GM12878 (cell line): Measurements from ENCODE around the gene CAPZB. TPM values are rescaled to one million over a fixed set of nuclear protein-coding genes. Genes with fewer than 3 reads are reported as not detected.

Source experiments
- ATAC-seq: fragments of 200-7000 bp; cut with Tn5 transposase; 3 replicates; pipeline ENCODE4 v1.9.1; 2020; ENCODE audit warnings: mild to moderate bottlenecking, moderate library complexity
- BruUV-seq: library from RNA; stranded (reverse); fragments of 400-500 nt; replicated peaks from 2 replicates; lab custom pipeline; 2021; lab: Mats Ljungman, UMichigan
- CTCF ChIA-PET: fragments of 300-600 bp; sonication (Branson Sonifier 250); formaldehyde crosslinking; extraction: SDS; loops from one replicate; lab custom pipeline; 2021; ENCODE audit warnings: inconsistent platforms; lab: Yijun Ruan, JAX
- POLR2A ChIA-PET: fragments of 350-600 bp; formaldehyde crosslinking; extraction: SDS; loops from one replicate; lab custom pipeline; 2021; ENCODE audit warnings: inconsistent platforms; lab: Charles Lee
- RAD21 ChIA-PET: fragments of 300-600 bp; sonication (Branson Sonifier 250); formaldehyde crosslinking; loops from one replicate; lab custom pipeline; 2023; ENCODE audit warnings: antibody characterized with exemption; ENCODE audit not compliant: unreplicated experiment; lab: Charles Lee
- SMC1A ChIA-PET: fragments of 300-600 bp; sonication (Branson Sonifier 250); formaldehyde crosslinking; loops from one replicate; lab custom pipeline; 2023; ENCODE audit not compliant: unreplicated experiment, uncharacterized antibody; lab: Charles Lee
- DNase-seq: peaks from one replicate; pipeline ENCODE4 v3.0.0-alpha.2; 2011; ENCODE audit warnings: low read depth, low spot score
- FAIRE-seq: peaks from 3 replicates; lab custom pipeline; 2011; peaks lifted over from hg19 to GRCh38; lab: Jason Lieb, UNC
- H2AFZ ChIP-seq: 2 replicates; pipeline ENCODE4 v1.6.0; 2011; ENCODE audit warnings: low read depth, low read length, control low read depth; ENCODE audit not compliant: control insufficient read depth
- H3K27ac ChIP-seq: 2 replicates; pipeline ENCODE4 v1.5.1; 2011; ENCODE audit warnings: control low read depth; ENCODE audit not compliant: control insufficient read depth, insufficient read depth
- H3K27me3 ChIP-seq, 2 experiments: replicated peaks in 1 of 2; 2 replicates each; pipeline versions ENCODE4 v1.6.0 to v1.6.1; 2011; ENCODE audit warnings: low read length in 1 of 2; ENCODE audit not compliant: control insufficient read depth in 2 of 2, insufficient read depth in 2 of 2
- H3K36me3 ChIP-seq, 2 experiments: 2 replicates each; pipeline ENCODE4 v1.5.1; 2011; ENCODE audit warnings: low read length in 1 of 2; ENCODE audit not compliant: control insufficient read depth in 2 of 2, insufficient read depth in 2 of 2
- H3K4me1 ChIP-seq: 2 replicates; pipeline ENCODE4 v1.6.1; 2011; ENCODE audit warnings: mild to moderate bottlenecking, low read length, moderate library complexity, mixed read lengths; ENCODE audit not compliant: control insufficient read depth, insufficient read depth
- H3K4me2 ChIP-seq: 2 replicates; pipeline ENCODE4 v1.6.0; 2011; ENCODE audit warnings: control low read depth; ENCODE audit not compliant: control insufficient read depth, insufficient read depth
- H3K4me3 ChIP-seq: fragments of 200-600 bp; sonication (generic); 2 replicates; pipeline ENCODE4 v1.5.1; 2016
- H3K79me2 ChIP-seq: 2 replicates; pipeline ENCODE4 v1.6.0; 2011; ENCODE audit warnings: low read length; ENCODE audit not compliant: control insufficient read depth, insufficient read depth
- H3K9ac ChIP-seq: 2 replicates; pipeline ENCODE4 v1.8.0; 2011; ENCODE audit warnings: low read length, control low read depth, mixed read lengths; ENCODE audit not compliant: control insufficient read depth, insufficient read depth
- H3K9me3 ChIP-seq: replicated peaks from 3 replicates; pipeline ENCODE4 v1.5.1; 2011; ENCODE audit warnings: mild to moderate bottlenecking, low read length; ENCODE audit not compliant: control insufficient read depth, insufficient read depth
- H4K20me1 ChIP-seq: 2 replicates; pipeline ENCODE4 v1.6.0; 2011; ENCODE audit not compliant: control insufficient read depth, insufficient read depth
- ATF2 ChIP-seq: IDR thresholded peaks from 2 replicates; pipeline ENCODE4 v1.6.1; 2012; ENCODE audit warnings: low read length, inconsistent platforms
- CUX1 ChIP-seq: IDR thresholded peaks from 2 replicates; pipeline ENCODE4 v1.6.1; 2012; ENCODE audit warnings: improper control_type of control experiment, low read depth, low read length; ENCODE audit not compliant: insufficient replicate concordance
- HDAC6 ChIP-seq: fragments of 200-600 bp; sonication (generic); IDR thresholded peaks from one replicate; pipeline ENCODE4 v1.8.0; 2017; ENCODE audit warnings: antibody characterized with exemption; ENCODE audit not compliant: unreplicated experiment
- JUNB ChIP-seq: IDR thresholded peaks from 2 replicates; pipeline ENCODE4 v1.6.1; 2016; ENCODE audit warnings: antibody characterized with exemption, mild to moderate bottlenecking
- KLF5 ChIP-seq: fragments of 450-650 bp; IDR thresholded peaks from 2 replicates; pipeline ENCODE4 v1.6.1; 2014; ENCODE audit warnings: mild to moderate bottlenecking; ENCODE audit not compliant: partially characterized antibody
- MTA3 ChIP-seq: IDR thresholded peaks from 2 replicates; pipeline ENCODE4 v1.6.1; 2012; ENCODE audit warnings: low read length, inconsistent platforms, borderline replicate concordance
- NKRF ChIP-seq: fragments of 450-650 bp; conservative IDR thresholded peaks from 2 replicates; pipeline ENCODE4 v1.6.1; 2017; ENCODE audit warnings: mild to moderate bottlenecking, moderate library complexity
- NR2C1 ChIP-seq: fragments of 450-650 bp; IDR thresholded peaks from 2 replicates; pipeline ENCODE4 v1.6.1; 2017; ENCODE audit warnings: antibody characterized with exemption, mild to moderate bottlenecking, moderate library complexity
- NR2C2 ChIP-seq: IDR thresholded peaks from 2 replicates; pipeline ENCODE4 v1.6.1; 2011; ENCODE audit warnings: borderline replicate concordance, low read depth; ENCODE audit not compliant: control insufficient read depth, insufficient read length
- NRF1 ChIP-seq: conservative IDR thresholded peaks from 2 replicates; pipeline ENCODE4 v1.6.1; 2011; ENCODE audit warnings: mild to moderate bottlenecking, low read depth, low read length, improper control_type of control experiment
- POLR2AphosphoS5 ChIP-seq: IDR thresholded peaks from 2 replicates; pipeline ENCODE4 v1.6.1; 2011; ENCODE audit warnings: mild to moderate bottlenecking, low read length, inconsistent platforms
- SIN3A ChIP-seq: IDR thresholded peaks from 2 replicates; pipeline ENCODE4 v1.6.1; 2012; ENCODE audit warnings: low read depth, low read length, improper control_type of control experiment
- WGBS: methylation state at CpG from one replicate; pipeline ENCODE4 v1.1.6; 2016; ENCODE audit warnings: low lambda C conversion rate; ENCODE audit not compliant: insufficient replicate concordance, insufficient coverage; ENCODE audit errors: missing lambda C conversion rate; 5-methylcytosine and 5-hydroxymethylcytosine counted together
- in situ Hi-C: fragments of 300-500 bp; cut with MboI; formaldehyde crosslinking; loops from 9 replicates; pipeline ENCODE4 v1.14.3; 2018; ENCODE audit warnings: mixed read lengths
- intact Hi-C: fragments of 100-400 bp; cut with micrococcal nuclease; formaldehyde crosslinking; loops from one replicate; pipeline ENCODE4 v1.14.2; 2022; ENCODE audit not compliant: unreplicated experiment
- polyA plus RNA-seq, 11 experiments: library from polyadenylated mRNA; depleted of rRNA in 4 of 11; unstranded in 6 of 11; stranded (reverse) in 5 of 11; fragments of >200 nt; fragmentation: Nextera tagmentation in 4 of 11; fragmentation: Illumina TruSeq in 1 of 11; extraction: Ambion mirVana in 4 of 11; extraction: Trizol in 1 of 11; gene quantifications; 1 replicate in 1 of 11; 2 replicates in 10 of 11; pipeline versions ENCODE4 v1.2.1 to v1.2.3, GENCODE V29; 2011 to 2016; ENCODE audit warnings: inconsistent platforms in 2 of 11, missing spikeins in 2 of 11, low read depth in 1 of 11
- total RNA-seq, 4 experiments: library from RNA; depleted of rRNA in 3 of 4; stranded (reverse); fragments of >200 nt in 3 of 4; fragmentation: Illumina TruSeq in 1 of 4; extraction: Trizol in 1 of 4; gene quantifications; 2 replicates each; pipeline versions ENCODE4 v1.2.1 to v1.2.3, GENCODE V29; 2013 to 2021

The CAPZB gene
- total and polyA plus RNA-seq, 10 of the 15 experiments (the other 5 are each of a cell fraction or from before 2014, with no cell fraction given), result 104 to 454 (median 213) TPM

- no TSS peak for BruUV-seq
- Histone ChIP-seq H3K9me3 (no peaks in the 10 kb centered on the region), H3K36me3 (peaks cover 10 to 11% of the 10 kb centered on the region in 2 experiments; a peak in 3 of 4 replicates), H3K4me1 (peaks cover 18% of the 10 kb centered on the region), H3K27ac (no peak overlapping the region), H3K27me3 (no peaks in the 10 kb centered on the region), H2AFZ (no peak overlapping the region), H3K9ac (no peak overlapping the region), H4K20me1 (no peaks in the 10 kb centered on the region; the same call in 1 of the 2 replicates), H3K79me2 (peaks cover 83% of the 10 kb centered on the region), H3K4me3 (no peak overlapping the region), H3K4me2 (no peak overlapping the region)
- SMC1A ChIA-PET, result interaction anchor here (1.3 kb wide), 2 partner anchors 44 to 141 kb away, joined by 4 to 5 read pairs; no protein-coding TSS in a partner anchor
- WGBS, result 85% methylated on average over 22 of the region's 22 CpGs
- in situ Hi-C loops, result no loop called here
- CTCF ChIA-PET, result interaction anchor here (1.0 kb wide), 1 partner anchor 41 kb away, joined by 3 read pairs; no protein-coding TSS in a partner anchor
- RAD21 ChIA-PET, result interaction anchor here (0.5 to 1.5 kb wide), 2 partner anchors 18 to 319 kb away, joined by 3 read pairs; no protein-coding TSS in a partner anchor
- intact Hi-C loops, result no loop called here
- no peak for FAIRE-seq
- ATAC-seq, result no peak
- no peak for DNase-seq
- POLR2A ChIA-PET, result no interaction called here
- TF ChIP-seq NR2C1 (no peak), SIN3A (no peak), MTA3 (no peak), NKRF (no peak), NRF1 (no peak), CUX1 (no peak), ATF2 (no peak), HDAC6 (no peak), POLR2AphosphoS5 (no peak), NR2C2 (no peak), KLF5 (no peak), JUNB (no peak)
Observed at GRCh38 chr1:19442154-19443096, 42.9 kb downstream of the CAPZB start.
